Immature natural killer cell (primary cell): Measurements from ENCODE around the gene TTC34. TPM values are rescaled to one million over a fixed set of nuclear protein-coding genes. Genes with fewer than 3 reads are reported as not detected.
"Not testable (repeated sequence)": the region's sequence is repeated elsewhere in the genome, so short reads cannot be mapped to it uniquely, and the experiment has no call there.

Experiments used
- DNase-seq, 3 donors: peaks; one replicate each; pipeline ENCODE4 v3.0.0; 2022; ENCODE audit warnings: mixed read lengths in 1 of 3
- H3K27ac Mint-ChIP-seq, 6 donors: one replicate each; pipeline ENCODE4 v1.8.0; 2020; ENCODE audit warnings: mixed read lengths in 6 of 6, mild to moderate bottlenecking in 5 of 6, inconsistent platforms in 4 of 6, moderate library complexity in 3 of 6
- H3K27me3 Mint-ChIP-seq, 3 donors: one replicate each; pipeline ENCODE4 v1.8.0; 2020 to 2021; ENCODE audit warnings: low read depth in 3 of 3, mild to moderate bottlenecking in 3 of 3, mixed read lengths in 3 of 3, moderate library complexity in 3 of 3, inconsistent platforms in 1 of 3
- H3K36me3 Mint-ChIP-seq, 3 donors: one replicate each; pipeline ENCODE4 v1.8.0; 2020; ENCODE audit warnings: mixed read lengths in 3 of 3, inconsistent platforms in 2 of 3, mild to moderate bottlenecking in 2 of 3
- H3K4me1 Mint-ChIP-seq, 2 donors: one replicate each; pipeline ENCODE4 v1.8.0; 2020; ENCODE audit warnings: inconsistent platforms in 2 of 2, mild to moderate bottlenecking in 2 of 2, mixed read lengths in 2 of 2, moderate library complexity in 1 of 2
- H3K4me3 Mint-ChIP-seq, 5 donors: one replicate each; pipeline ENCODE4 v1.8.0; 2020; ENCODE audit warnings: mild to moderate bottlenecking in 5 of 5, mixed read lengths in 5 of 5, inconsistent platforms in 3 of 5, moderate library complexity in 3 of 5
- H3K9me3 Mint-ChIP-seq, 6 donors: one replicate each; pipeline ENCODE4 v1.8.0; 2020; ENCODE audit warnings: mild to moderate bottlenecking in 6 of 6, mixed read lengths in 6 of 6, inconsistent platforms in 4 of 6, moderate library complexity in 3 of 6
- polyA plus RNA-seq, 3 donors: library from polyadenylated mRNA; unstranded; fragments of 300-500 nt; fragmentation: Illumina TruSeq; gene quantifications; one replicate each; pipeline ENCODE4 v1.2.3, GENCODE V29; 2021

The TTC34 gene
- polyA plus RNA-seq, 3 donors from 2014 or later, result 0.07 TPM; not detected in 2

DNA sequence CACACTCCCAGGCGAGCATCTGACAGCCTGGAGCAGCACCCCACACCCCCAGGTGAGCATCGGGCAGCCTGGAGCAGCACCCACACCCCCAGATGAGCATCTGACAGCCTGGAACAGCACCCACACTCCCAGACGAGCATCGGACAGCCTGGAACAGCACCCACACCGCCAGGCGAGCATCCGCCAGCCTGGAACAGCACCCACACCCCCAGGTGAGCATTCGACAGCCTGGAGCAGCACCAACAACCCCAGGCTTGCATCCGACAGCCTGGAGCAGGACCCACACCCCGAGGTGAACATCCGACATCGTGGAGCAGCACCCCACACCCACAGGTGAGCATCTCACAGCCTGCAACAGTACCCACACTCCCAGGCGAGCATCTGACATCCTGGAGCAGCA lies 42.1 kb downstream of the TTC34 start:
- H3K4me1 Mint-ChIP-seq, H3K27me3 Mint-ChIP-seq, H3K9me3 Mint-ChIP-seq, H3K27ac Mint-ChIP-seq, H3K4me3 Mint-ChIP-seq, DNase-seq, H3K36me3 Mint-ChIP-seq: not testable (repeated sequence)

DNA sequence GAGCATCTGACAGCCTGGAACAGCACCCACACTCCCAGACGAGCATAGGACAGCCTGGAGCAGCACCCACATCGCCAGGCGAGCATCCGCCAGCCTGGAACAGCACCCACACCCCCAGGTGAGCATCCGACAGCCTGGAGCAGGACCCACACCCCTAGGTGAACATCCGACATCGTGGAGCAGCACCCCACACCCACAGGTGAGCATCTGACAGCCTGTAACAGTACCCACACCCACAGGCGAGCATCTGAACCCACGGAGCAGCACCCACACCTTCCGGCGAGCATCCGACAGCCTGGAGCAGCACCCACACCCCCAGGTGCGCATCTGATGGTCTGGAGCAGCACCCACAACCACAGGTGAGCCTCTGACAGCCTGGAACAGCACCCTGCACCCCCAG lies 44.0 kb downstream of the TTC34 start:
- not testable (repeated sequence) for H3K27ac Mint-ChIP-seq, H3K4me1 Mint-ChIP-seq, DNase-seq, H3K9me3 Mint-ChIP-seq, H3K36me3 Mint-ChIP-seq, H3K27me3 Mint-ChIP-seq, H3K4me3 Mint-ChIP-seq

DNA sequence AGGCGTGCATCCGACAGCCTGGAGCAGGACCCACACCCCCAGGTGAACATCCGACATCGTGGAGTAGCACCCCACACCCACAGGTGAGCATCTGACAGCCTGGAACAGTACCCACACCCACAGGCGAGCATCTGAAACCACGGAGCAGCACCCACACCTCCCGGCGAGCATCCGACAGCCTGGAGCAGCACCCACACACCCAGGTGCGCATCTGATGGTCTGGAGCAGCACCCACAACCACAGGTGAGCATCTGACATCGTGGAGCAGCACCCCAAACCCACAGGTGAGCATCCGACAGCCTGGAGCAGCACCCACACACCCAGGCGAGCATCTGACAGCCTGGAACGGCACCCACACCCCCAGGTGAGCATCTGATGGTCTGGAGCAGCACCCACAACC lies 46.1 kb downstream of the TTC34 start:
- H3K36me3 Mint-ChIP-seq, H3K27me3 Mint-ChIP-seq, H3K4me1 Mint-ChIP-seq, H3K9me3 Mint-ChIP-seq, DNase-seq, H3K4me3 Mint-ChIP-seq, H3K27ac Mint-ChIP-seq: not testable (repeated sequence)

DNA sequence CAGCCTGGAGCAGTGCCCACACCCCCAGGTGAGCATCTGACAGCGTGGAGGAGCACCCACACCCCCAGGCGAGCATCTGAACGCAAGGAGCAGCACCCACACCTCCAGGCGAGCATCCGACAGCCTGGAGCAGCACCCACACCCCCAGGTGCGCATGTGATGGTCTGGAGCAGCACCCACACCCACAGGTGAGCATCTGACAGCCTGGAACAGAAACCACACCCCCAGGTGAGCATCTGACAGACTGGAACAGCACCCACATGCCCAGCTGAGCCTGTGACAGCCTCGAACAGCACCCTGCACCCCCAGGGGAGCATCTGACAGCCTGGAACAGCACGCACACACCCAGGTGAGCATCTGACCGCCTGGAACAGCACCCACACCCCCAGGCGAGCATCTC lies 46.9 kb downstream of the TTC34 start:
- H3K4me1 Mint-ChIP-seq, DNase-seq, H3K36me3 Mint-ChIP-seq, H3K27ac Mint-ChIP-seq, H3K4me3 Mint-ChIP-seq, H3K27me3 Mint-ChIP-seq, H3K9me3 Mint-ChIP-seq: not testable (repeated sequence)

GRCh38 chr1:2752503-2752902 lies 49.0 kb downstream of the TTC34 start:
- not testable (repeated sequence) for H3K27me3 Mint-ChIP-seq, H3K9me3 Mint-ChIP-seq, H3K36me3 Mint-ChIP-seq, H3K4me3 Mint-ChIP-seq, H3K4me1 Mint-ChIP-seq, DNase-seq, H3K27ac Mint-ChIP-seq

GRCh38 chr1:2751866-2752265 lies 49.6 kb downstream of the TTC34 start:
- not testable (repeated sequence) for H3K9me3 Mint-ChIP-seq, DNase-seq, H3K4me1 Mint-ChIP-seq, H3K27me3 Mint-ChIP-seq, H3K36me3 Mint-ChIP-seq, H3K27ac Mint-ChIP-seq, H3K4me3 Mint-ChIP-seq

DNA sequence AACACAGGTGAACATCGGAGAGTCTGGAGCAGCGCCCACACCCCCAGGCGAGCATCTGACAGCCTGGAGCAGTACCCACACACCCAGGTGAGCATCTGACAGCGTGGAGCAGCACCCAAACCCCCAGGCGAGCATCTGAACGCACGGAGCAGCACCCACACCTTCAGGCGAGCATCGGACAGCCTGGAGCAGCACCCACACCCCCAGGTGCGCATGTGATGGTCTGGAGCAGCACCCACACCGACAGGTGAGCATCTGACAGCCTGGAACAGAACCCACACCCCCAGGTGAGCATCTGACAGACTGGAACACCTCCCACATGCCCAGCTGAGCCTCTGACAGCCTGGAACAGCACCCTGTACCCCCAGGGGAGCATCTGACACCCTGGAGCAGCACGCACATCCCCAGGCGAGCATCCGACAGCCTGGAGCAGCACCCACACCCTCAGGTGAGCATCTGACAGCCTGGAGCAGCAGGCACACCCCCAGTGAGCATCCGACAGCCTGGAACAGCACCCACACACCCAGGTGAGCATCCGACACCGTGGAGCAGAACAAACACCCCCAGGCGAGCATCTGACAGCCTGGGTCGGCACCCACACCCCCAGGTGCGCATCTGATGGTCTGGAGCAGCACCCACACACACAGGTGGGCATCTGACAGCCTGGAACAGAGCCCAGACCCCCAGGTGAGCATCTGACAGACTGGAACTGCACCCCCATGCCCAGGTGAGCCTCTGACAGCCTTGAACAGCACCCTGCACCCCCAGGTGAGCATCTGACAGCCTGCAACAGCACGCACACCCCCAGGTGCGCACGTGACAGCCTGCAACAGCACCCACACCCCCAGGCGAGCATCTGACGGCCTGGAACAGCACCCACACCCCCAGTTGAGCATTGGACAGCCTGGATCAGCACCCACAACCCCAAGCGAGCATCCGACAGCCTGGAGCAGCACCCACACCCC lies 50.4 kb downstream of the TTC34 start:
- not testable (repeated sequence) for H3K36me3 Mint-ChIP-seq, H3K4me1 Mint-ChIP-seq, H3K27me3 Mint-ChIP-seq, H3K4me3 Mint-ChIP-seq, H3K27ac Mint-ChIP-seq, H3K9me3 Mint-ChIP-seq, DNase-seq

- H3K36me3 Mint-ChIP-seq, H3K4me3 Mint-ChIP-seq, H3K27ac Mint-ChIP-seq, DNase-seq, H3K9me3 Mint-ChIP-seq, H3K27me3 Mint-ChIP-seq, H3K4me1 Mint-ChIP-seq: not testable (repeated sequence)
Measured at GRCh38 chr1:2750041-2750680, 51.3 kb downstream of the TTC34 start.

- not testable (repeated sequence) for H3K36me3 Mint-ChIP-seq, H3K27ac Mint-ChIP-seq, H3K9me3 Mint-ChIP-seq, H3K4me3 Mint-ChIP-seq, H3K27me3 Mint-ChIP-seq, H3K4me1 Mint-ChIP-seq, DNase-seq
Measured at GRCh38 chr1:2748626-2749025, 52.9 kb downstream of the TTC34 start.

DNA sequence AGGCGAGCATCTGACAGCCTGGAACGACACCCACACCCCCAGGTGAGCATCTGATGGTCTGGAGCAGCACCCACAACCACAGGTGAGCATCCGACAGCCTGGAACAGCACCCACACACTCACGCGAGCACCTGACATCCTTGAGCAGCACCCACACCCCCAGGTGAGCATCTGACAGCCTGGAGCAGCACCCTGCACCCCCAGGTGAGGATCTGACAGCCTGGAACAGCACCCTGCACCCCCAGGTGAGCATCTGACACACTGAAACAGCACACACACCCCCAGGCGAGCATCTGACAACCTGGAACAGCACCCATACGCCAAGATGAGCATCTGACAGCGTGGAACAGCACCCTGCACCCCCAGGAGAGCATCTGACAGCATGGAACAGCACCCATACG lies 106.7 kb downstream of the TTC34 start:
- H3K4me1 Mint-ChIP-seq, H3K9me3 Mint-ChIP-seq, H3K27ac Mint-ChIP-seq, H3K27me3 Mint-ChIP-seq, H3K4me3 Mint-ChIP-seq, H3K36me3 Mint-ChIP-seq, DNase-seq: not testable (repeated sequence)

- H3K36me3 Mint-ChIP-seq, H3K27ac Mint-ChIP-seq, DNase-seq, H3K9me3 Mint-ChIP-seq, H3K27me3 Mint-ChIP-seq, H3K4me3 Mint-ChIP-seq, H3K4me1 Mint-ChIP-seq: not testable (repeated sequence)
Measured at GRCh38 chr1:2690180-2690579, 111.3 kb downstream of the TTC34 start.

DNA sequence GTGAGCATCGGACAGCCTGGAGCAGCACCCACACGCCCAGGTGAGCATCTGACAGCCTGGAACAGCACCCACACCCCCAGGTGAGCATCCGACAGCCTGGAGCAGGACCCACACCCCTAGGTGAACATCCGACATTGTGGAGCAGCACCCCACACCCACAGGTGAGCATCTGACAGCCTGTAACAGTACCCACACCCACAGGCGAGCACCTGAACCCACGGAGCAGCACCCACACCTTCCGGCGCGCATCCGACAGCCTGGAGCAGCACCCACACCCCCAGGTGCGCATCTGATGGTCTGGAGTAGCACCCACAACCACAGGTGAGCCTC lies 113.2 kb downstream of the TTC34 start:
- H3K36me3 Mint-ChIP-seq, H3K9me3 Mint-ChIP-seq, H3K27me3 Mint-ChIP-seq, H3K4me1 Mint-ChIP-seq, H3K27ac Mint-ChIP-seq, DNase-seq, H3K4me3 Mint-ChIP-seq: not testable (repeated sequence)

DNA sequence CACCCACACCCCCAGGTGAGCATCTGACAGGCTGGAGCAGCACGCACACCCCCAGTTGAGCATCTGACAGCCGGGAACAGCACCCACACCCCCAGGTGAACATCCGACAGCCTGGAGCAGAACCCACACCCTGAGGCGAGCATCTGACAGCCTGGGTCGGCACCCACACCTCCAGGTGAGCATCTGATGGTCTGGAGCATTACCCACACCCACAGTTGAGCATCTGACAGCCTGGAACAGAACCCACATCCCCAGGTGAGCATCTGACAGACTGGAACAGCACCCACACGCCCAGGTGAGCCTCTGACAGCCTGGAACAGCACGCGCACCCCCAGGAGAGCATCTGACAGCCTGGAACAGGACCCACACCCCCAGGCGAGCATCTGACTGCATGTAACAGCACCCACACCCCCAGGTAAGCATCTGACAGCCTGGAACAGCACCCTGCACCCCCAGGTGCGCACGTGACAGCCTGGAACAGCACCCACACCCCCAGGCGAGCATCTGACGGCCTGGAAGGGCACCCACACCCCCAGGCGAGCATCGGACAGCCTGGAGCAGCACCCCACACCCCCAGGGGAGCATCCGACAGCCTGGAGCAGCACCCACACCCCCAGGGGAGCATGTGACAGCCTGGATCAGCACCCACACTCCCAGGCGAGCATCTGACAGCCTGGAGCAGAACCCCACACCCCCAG lies 113.7 kb downstream of the TTC34 start:
- H3K4me3 Mint-ChIP-seq, H3K36me3 Mint-ChIP-seq, DNase-seq, H3K27ac Mint-ChIP-seq, H3K9me3 Mint-ChIP-seq, H3K27me3 Mint-ChIP-seq, H3K4me1 Mint-ChIP-seq: not testable (repeated sequence)

GRCh38 chr1:2687174-2687591 lies 114.3 kb downstream of the TTC34 start:
- H3K4me3 Mint-ChIP-seq, H3K27me3 Mint-ChIP-seq, DNase-seq, H3K4me1 Mint-ChIP-seq, H3K9me3 Mint-ChIP-seq, H3K27ac Mint-ChIP-seq, H3K36me3 Mint-ChIP-seq: not testable (repeated sequence)
